NCI-H774 (cell line): ENCODE measurements around the gene DSP.

ENCODE experiments used
- DNase-seq: peaks from one replicate; lab custom pipeline; 2025; lab: John Stamatoyannopoulos, UW

DSP gene, protein sequence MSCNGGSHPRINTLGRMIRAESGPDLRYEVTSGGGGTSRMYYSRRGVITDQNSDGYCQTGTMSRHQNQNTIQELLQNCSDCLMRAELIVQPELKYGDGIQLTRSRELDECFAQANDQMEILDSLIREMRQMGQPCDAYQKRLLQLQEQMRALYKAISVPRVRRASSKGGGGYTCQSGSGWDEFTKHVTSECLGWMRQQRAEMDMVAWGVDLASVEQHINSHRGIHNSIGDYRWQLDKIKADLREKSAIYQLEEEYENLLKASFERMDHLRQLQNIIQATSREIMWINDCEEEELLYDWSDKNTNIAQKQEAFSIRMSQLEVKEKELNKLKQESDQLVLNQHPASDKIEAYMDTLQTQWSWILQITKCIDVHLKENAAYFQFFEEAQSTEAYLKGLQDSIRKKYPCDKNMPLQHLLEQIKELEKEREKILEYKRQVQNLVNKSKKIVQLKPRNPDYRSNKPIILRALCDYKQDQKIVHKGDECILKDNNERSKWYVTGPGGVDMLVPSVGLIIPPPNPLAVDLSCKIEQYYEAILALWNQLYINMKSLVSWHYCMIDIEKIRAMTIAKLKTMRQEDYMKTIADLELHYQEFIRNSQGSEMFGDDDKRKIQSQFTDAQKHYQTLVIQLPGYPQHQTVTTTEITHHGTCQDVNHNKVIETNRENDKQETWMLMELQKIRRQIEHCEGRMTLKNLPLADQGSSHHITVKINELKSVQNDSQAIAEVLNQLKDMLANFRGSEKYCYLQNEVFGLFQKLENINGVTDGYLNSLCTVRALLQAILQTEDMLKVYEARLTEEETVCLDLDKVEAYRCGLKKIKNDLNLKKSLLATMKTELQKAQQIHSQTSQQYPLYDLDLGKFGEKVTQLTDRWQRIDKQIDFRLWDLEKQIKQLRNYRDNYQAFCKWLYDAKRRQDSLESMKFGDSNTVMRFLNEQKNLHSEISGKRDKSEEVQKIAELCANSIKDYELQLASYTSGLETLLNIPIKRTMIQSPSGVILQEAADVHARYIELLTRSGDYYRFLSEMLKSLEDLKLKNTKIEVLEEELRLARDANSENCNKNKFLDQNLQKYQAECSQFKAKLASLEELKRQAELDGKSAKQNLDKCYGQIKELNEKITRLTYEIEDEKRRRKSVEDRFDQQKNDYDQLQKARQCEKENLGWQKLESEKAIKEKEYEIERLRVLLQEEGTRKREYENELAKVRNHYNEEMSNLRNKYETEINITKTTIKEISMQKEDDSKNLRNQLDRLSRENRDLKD (N-terminal part only)

DNA sequence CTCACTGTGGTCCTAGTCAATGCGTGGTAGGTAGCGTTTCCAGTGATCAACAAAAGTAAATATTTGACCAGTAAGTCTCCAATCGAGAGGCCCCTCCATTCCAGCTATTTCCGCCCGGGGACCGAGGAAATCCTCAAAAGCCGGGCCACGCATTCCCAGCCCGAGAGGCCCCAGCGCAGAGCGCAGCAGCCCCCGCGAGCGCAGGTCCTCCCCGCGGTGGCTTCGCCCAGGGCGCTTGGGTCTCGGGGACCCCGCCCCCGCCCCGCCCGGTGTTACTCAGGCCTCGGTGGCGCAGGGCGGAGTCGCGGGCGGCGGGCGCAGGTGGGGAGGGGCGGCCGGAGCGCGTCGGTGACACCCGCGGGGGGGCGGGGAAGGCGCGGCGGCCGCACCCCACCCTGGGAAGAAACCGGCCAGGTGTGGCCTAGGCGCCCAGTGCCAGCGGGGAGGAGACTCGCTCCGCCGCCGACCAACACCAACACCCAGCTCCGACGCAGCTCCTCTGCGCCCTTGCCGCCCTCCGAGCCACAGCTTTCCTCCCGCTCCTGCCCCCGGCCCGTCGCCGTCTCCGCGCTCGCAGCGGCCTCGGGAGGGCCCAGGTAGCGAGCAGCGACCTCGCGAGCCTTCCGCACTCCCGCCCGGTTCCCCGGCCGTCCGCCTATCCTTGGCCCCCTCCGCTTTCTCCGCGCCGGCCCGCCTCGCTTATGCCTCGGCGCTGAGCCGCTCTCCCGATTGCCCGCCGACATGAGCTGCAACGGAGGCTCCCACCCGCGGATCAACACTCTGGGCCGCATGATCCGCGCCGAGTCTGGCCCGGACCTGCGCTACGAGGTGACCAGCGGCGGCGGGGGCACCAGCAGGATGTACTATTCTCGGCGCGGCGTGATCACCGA, at the start of gene DSP:
Gene DSP, plus strand, starts transcription at position 497 of the 890 bp plus-strand sequence. Its CDS starts 245 bp downstream, at position 742.
- peak; percentile 79 for DNase-seq

DNA sequence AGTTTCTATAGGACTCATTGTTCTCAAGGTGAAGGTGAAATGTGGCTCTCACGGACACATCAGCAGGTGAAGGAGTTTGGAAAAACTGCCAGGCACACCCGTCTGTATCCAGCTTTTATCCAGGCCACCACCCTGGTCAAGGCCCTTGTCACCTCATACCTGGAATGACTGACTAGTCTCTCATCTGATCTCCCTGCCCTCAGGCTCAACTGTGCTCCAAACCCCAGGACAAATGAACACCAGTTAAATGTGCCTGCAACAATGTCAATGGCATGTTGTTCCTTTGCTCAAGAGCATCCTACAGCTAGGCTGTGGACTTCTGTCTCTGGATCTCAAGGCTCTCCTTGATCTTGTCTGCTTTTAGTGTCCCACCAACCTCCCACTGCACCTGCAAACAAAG, 47.6 kb upstream of the DSP start:
- DNase-seq: no peak

DNA sequence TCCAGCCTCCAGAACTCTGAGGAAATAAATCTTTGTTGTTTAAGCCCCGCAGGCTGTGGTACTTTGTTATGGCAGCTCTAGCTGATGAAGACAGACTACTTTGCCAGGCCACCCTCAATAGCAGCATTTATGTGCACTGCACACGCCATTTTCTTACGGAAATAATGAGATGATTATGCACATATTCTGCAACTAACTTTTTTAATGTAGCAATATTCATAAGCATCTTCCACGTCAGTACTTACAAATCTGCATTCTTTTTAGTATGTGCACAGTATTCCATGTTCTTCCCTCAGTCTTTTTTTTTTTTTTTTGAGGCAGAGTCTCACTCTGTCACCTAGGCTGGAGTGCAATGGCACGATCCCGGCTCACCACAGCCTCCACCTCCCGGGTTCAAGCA, 46.8 kb upstream of the DSP start:
- no peak for DNase-seq

DNA sequence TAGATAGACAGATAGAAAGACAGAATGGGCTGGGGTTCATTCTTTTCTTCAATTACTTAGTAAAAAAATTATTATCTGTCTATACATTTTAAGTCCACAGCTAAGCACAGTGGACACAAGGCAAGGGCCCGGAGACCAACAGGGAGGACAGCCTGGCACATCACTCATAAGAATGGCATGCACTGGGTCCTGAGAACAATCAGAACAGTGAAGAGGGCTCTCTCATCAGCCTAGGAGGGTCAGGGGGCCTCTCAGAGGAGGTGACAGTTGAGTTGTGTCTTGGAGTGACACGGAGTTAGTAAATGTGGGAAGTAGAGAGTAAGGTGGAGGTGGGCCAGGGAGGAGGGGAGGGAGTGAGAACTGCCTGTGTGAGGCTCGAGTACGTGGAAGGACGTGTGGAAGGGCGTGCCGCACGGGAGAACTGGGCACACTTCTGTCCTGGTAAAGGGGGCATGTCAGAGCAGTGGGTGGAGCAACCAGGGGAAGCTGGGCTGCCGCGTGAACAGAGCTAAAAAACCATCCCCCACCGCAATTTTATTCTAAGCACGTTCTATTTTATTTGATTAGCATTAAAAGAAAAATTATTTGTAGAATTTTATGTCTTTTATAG, 45.1 kb upstream of the DSP start:
- no peak for DNase-seq

DNA sequence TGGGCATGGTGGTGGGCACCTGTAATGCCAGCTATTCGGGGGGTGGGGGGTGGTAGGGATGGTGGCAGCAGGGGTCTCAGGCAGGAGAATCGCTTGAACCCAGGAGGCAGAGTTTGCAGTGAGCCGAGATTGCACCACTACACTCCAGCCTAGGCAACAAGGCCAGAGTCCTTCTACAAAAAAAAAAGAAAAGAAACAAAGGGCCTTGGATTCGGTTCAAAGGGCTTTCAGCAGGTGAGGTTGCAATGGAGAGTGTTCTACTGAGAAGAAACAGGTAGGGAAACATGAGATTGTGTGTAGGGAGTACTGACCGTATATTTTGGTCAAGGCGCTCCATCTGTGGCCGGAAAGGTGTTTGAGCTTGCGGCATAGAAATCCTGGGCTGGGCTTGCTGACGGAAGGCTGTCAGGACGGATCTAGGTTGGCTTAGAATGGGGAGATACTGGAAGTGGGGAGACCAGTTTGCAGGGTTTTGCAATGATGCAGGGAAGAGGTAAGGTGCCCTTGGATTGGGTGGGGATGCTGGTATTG, 40.7 kb upstream of the DSP start:
- DNase-seq: no peak

DNA sequence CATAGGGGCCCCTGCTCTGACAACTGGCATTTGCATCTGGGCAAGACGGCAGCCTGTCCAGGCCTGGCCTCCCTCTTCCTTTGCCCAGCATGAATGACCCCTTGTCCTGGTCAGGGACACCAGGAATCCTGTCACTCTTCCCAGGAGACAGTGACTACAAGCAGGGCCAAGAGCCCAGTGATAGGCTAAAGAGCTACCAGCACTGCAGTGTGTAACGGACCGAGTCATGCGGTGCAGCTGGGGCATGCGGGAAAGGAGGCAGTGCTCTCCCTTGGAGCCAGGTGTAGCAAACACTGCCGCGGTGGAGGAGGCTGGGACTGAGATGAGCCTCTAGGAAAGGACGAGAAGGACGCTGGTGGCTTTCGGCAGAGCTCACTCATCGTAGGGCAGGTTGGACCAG, 38.7 kb upstream of the DSP start:
- no peak for DNase-seq

DNA sequence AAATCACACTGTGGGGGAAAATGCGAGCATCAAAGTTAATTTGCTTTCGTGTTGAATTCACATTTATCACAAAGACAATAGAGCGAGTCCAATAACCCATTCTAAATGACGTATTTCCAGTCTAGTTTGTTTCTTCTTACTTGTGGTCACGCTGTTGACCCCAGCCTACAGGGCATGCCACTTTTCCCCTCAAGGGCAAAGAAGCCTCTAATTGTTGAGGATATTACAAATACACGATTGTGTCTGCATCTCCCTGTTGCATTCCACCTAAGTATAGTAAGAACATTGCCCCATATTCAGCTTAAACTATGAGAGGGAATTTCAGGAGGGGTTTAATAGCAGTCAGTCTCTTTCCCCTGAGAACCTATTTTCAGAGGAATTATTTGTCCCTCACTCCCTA, 37.4 kb upstream of the DSP start:
- DNase-seq: no peak

DNA sequence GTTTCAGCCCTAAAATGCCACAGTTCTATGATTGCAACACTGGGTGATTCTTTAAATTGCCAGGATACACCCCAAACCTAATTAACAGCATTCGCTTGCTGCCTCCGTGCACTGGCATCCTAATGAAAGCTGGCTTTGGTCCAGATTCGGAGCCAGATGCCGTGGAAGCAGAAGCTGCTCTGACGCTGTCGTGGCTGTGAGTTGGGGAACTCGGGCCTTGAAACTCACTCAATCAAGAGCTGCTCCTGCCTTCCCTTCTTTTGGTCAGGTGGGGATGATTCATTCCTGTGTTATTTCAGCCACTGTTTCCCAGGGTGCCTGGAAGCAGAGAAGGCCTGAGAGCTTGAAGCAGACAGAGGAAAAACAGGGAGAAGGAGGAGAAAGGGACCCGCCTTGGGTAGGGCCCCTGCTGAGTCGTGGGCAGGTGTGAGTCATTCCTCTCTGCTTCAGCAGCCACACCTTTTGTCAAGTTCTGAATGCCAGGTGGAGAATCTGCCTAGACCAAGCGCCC, 36.2 kb upstream of the DSP start:
- peak; percentile 48 for DNase-seq

DNA sequence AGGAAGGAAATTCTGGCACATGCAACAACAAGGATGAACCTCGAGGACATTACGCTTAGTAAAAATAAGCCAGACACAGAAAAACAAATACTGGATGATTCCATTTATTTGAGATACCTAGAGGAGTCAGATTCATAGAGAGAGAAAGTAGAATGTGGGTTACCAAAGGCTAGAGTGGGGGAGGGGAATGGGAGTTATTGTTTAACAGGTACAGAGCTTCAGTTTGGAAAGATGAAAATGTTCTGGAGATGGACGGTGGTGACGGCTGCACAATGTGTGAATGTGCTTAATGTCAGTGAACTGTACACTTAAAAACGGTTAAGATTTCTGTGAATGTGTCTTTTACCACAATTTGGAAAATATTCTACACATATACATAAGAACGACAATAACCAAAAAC, 33.9 kb upstream of the DSP start:
- DNase-seq: no peak

DNA sequence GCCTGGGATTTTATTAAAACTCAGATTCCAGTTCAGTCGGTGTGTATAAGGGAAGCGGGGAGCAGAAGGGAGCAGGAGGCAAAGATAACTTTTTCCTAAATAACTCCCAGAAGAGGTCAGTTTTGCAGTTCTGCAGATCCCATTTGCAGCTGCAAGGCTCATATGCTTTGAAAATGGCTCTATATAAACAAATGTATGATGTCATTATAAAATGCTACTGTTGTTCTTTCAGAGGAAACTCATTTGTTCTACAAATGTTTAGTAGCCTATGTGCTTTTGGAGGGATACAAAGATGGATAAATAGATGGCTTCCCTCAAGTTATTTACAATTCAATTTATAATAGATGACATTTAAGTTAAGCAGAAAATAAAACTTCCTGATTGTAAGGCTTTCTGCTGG, 29.2 kb upstream of the DSP start:
- peak; percentile 21 for DNase-seq

DNA sequence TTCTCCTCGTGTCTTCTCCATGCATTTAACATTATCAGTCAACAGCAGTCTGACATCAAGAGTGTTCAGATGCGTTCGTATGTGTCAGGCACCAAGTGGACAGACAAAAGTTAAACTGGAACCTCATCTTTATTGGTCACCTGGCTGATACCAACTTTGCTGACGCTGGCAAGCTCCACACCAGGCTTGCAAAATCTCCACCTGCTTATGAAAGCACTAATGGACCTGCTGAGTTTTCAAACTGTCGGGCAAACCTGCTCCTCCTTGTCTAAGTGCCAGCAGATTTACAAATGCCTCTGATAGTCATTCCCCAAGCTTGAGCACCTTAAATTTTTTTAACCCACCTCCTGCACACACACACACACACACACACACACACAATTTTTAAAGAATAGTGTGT, 27.9 kb upstream of the DSP start:
- DNase-seq: no peak

DNA sequence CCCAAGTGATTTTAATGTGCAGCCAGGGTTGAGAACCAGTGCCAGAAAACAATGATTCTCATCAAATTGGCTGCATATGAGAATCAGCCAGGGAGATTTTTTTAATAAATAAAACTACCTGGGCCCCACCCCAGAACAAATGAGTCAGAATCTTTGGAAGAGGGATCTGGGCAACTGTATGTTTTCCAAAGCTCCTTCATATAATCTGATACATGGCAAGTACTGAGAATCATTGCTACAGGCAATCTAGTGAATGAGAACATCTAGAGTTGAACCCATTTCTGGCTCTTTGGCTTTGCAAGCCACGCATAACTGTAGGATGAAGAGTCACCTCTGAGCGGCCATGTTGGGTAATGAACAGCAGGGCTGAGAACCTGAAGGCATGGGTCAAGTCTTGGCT, 26.1 kb upstream of the DSP start:
- DNase-seq: no peak

DNA sequence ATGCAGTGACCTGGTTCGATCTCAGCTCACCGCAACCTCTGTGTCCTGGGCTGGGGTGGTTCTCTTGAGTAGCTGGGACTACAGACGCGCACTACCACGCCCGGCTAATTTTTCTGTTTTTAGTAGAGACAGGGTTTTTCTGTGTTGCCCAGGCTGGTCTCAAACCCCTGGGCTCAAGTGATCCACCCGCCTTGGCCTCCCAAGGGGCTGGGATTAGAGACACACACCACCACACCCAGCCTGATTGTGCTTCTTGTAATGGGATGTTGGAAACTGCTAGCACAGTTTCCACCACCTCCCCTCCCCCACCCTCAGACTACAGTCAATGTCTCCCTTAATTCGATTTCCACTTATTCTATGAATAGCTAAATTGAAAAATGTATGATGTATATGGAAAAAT, 22.6 kb upstream of the DSP start:
- DNase-seq: no peak

DNA sequence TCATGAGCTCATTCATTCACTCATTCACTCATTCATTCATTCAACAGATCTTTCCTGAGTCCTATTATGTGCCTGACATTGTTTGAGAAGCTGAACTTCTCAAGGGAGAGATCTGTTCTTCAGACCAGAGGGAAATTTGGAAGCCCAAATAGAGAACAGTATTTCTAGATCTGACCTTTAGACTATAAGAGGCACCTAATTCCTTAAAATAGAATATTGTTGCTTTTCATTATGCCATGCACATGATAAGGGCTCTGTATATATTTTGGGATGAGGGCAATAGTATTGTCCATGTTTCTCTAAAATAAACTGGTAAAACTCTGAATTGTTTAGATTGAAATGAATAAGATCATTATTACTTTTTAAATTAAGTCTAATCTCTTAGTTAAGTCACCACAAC, 18.6 kb upstream of the DSP start:
- no peak for DNase-seq

DNA sequence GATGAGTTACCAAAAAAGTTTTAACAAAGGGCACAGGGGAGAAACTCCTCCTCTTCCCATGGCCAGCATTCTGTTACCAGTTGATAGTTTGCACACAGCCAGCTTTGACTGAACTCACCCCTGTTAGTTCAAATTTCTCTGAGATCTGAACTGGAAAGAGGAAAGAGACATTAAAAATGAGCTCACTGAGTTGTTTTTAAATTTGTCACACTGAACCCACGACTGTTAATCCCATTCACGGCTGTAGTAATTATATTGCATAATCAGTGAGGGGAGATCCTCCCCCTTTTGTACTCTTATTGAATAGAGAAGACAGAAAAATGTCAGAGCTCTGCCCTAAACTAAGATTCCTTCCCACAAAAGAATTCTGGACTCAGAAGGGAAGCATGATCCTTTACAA, 17.5 kb upstream of the DSP start:
- DNase-seq: no peak

DNA sequence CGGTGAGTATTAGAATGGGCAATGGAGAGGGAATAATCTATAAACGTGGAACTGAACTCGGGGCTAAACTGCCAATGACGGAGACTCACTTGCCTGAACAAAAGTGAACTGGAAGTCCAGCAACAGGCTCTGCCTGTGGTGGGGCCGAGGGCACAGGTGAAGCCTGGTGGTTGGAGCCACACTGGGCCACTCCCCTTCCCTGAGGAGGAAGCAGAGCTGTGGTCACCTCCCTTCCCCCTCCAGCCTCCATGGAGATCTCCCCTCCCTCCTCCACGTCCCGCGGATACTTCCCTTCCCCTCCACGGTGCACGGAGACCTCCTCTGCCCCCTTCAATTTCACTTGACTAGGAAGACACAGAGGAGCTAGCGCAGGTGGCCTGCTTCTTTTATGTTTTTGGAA, 14.7 kb upstream of the DSP start:
- no peak for DNase-seq

DNA sequence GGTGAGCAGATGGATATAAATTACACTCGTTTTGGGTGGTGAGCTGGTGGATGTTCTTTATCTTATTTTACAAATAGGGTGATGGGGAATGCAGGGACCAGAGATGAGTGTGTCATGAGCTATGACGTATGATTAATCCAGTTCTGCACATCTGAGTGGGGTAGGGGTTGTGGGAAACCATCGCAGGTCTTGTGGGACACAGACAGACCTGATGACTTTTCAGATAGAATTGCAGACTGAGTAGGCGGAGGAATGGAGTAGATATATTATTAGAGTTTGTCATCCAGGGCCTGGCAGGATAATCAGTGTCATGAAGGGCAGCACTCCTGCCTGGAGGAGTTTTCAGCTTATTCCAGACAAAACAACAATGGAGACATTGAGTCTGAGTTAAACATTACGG, 12.9 kb upstream of the DSP start:
- DNase-seq: no peak

DNA sequence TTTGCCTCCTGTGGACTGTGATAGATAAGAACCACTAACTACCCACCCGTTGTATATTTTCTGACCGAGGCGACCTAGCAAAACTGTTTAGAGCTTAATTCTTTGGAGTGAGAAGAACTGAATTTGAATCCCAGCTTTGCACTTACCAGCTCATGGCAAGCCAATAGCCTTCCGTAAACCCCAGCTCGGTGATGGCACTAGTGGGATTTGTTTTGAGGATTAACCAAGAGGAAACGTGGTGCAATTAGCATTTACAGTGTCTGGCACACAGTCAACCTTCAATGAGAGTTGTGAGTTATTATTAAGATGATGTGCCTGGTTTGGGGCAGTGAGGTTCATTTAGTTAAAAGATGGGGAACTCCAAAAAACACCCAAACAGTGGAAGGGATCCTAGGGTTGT, 12.3 kb upstream of the DSP start:
- no peak for DNase-seq

DNA sequence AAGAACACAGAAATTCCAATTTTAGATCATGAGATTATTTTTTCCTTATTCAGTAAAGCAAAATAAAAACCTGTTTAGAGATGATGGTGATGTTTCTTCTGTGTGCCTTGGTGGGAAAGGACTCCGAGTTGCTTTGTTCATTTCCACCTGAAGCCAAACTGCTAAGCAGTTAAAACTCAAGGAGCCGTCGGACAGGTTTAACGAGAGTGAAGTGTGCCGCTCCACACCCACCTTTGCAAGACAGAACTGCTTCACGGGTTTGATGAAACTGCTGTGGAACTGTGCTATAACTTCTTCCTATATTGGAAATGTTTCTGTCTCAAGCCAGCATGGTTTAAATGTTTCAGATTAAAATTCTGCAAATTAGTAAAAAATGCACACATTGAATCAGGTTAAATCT, 9.2 kb upstream of the DSP start:
- peak; percentile 32 for DNase-seq

DNA sequence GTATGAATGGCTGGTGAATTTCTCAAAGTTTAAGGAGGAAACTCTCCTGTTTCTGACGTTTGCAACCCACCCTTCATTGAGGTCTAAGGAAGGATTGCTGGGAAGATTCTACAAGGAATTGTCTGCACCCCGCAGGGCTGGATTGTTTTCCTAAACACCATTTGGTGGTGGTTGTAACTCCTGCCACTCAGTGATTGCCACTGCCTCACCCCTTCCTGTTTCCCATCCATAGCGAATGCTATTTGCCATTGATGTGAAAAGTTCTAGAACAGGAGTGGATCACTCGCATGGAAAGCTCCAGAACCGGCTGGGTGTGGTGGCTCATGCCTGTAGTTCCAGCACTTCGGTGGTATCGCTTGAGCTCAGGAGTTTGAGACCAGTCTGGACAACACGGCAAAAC, 8.7 kb upstream of the DSP start:
- DNase-seq: no peak

DNA sequence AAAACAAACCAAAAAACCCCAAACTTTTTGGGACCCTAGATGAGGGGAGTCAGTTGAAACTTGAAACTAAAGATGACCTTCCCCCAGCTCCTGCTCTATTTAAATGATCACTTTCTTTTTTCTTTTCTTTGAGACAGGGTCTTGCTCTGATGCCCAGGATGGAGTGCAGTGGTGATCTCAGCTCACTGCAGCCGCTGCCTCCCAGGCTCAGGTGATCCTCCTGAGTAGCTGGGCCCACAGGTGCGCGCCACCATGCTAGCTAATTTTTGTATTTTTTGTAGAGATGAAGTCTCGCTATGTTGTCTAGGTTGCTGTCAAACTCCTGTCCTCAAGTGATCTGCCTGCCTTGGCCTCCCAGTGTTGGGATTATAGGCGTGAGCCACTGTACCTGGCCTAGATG, 7.3 kb upstream of the DSP start:
- DNase-seq: no peak
